22Rv1 (cell line): ENCODE data around the gene SMIM17.

Source experiments
- H3K27ac ChIP-seq: fragments of 450-650 bp; 2 replicates; pipeline ENCODE4 v1.5.1; 2017
- CTCF ChIP-seq: fragments of 450-650 bp; IDR thresholded peaks from 2 replicates; pipeline ENCODE4 v1.5.1; 2017; ENCODE audit warnings: mild to moderate bottlenecking
- ZFX ChIP-seq: fragments of 450-650 bp; IDR thresholded peaks from 2 replicates; pipeline ENCODE4 v1.6.1; 2017; ENCODE audit warnings: antibody characterized with exemption, borderline replicate concordance

The SMIM17 gene

GRCh38 chr19:56654151-56654550 is 11.2 kb downstream of the SMIM17 start:
- TF ChIP-seq ZFX (no peak), CTCF (no peak)

GRCh38 chr19:56660381-56661107 is 17.6 kb downstream of the SMIM17 start:
- TF ChIP-seq ZFX: no peak
- peak; percentile 64 for TF ChIP-seq CTCF
- no peak overlapping the region for H3K27ac ChIP-seq

More at GRCh38 chr19:56654151-56654550, 11.2 kb downstream of the SMIM17 start:
- no peak overlapping the region for H3K27ac ChIP-seq

GRCh38 chr19:56661248-56661647 is 18.3 kb downstream of the SMIM17 start:
- H3K27ac ChIP-seq: no peak overlapping the region
- no peak for TF ChIP-seq ZFX
- no peak for TF ChIP-seq CTCF

GRCh38 chr19:56663931-56664500 is 21.1 kb downstream of the SMIM17 start:
- TF ChIP-seq ZFX (no peak), CTCF (no peak)
- H3K27ac ChIP-seq: no peak overlapping the region

GRCh38 chr19:56664511-56664910 is 21.6 kb downstream of the SMIM17 start:
- TF ChIP-seq CTCF (no peak), ZFX (no peak)
- no peak overlapping the region for H3K27ac ChIP-seq

GRCh38 chr19:56667311-56667870 is 24.4 kb downstream of the SMIM17 start:
- H3K27ac ChIP-seq: no peak overlapping the region
- TF ChIP-seq CTCF: no peak
- no peak for TF ChIP-seq ZFX

- no peak overlapping the region for H3K27ac ChIP-seq
- no peak for TF ChIP-seq CTCF
- no peak for TF ChIP-seq ZFX
Observed at GRCh38 chr19:56668676-56669075, 25.7 kb downstream of the SMIM17 start.
